Loucy (cell line): ENCODE results near the gene IFT43.

Experiments
- CTCF ChIP-seq: fragments of 200-600 bp; sonication (generic); conservative IDR thresholded peaks from 2 replicates; pipeline ENCODE4 v1.5.1; 2014; ENCODE audit warnings: mild to moderate bottlenecking, antibody characterized with exemption, low read length
- EZH2phosphoT487 ChIP-seq: fragments of 200-600 bp; IDR thresholded peaks from 2 replicates; pipeline ENCODE4 v1.6.1; 2018; ENCODE audit warnings: antibody characterized with exemption, mild to moderate bottlenecking, moderate library complexity, borderline replicate concordance

DNA sequence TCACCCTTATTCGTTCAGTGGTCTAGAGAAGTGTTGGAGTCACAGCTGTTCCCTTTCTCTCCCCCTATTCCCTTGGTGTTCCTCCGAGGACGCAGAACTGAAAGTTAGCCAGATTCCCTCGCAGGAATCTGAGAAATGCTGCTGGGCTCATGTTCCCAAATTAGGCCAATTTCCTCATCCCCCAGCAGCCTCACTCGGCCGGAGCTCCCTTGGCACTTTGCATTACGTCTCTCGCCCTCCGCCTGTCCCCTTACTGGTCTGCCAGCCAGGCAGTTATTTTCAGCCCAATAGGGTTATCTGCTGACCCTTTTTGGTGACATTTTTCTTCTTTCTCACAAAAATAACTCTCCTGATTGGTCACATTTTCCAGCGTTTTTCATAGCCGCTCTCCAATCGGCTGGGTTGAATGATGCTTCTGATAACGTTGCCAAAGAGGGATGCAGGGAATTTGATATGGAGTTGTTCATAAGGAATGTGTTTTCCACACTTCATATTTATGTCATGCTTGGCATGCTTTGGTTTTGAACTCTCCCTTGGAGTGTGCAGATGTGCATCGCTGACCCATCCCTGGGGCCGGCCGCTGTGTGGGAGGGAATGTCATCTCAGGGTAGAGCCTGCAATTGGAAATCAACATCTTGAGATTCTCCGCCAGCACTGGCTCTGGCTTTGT, 9.9 kb downstream of the IFT43 start:
- TF ChIP-seq CTCF (no peak), EZH2phosphoT487 (no peak)
